HFF-Myc (cell line): ENCODE data around the gene POU3F2.

Experiments used
- DNase-seq: peaks from one replicate; pipeline ENCODE4 v3.0.0-alpha.2; 2011; ENCODE audit warnings: low read depth; ENCODE audit errors: extremely low read depth
- H3K4me3 ChIP-seq: replicated peaks from 2 replicates; pipeline ENCODE4 v1.5.1; 2011; ENCODE audit warnings: low read depth, mild to moderate bottlenecking, control low read depth, low read length
- CTCF ChIP-seq: IDR thresholded peaks from 2 replicates; pipeline ENCODE4 v1.5.1; 2012; ENCODE audit warnings: mild to moderate bottlenecking, low read depth, low read length, control low read depth; ENCODE audit errors: missing control alignments

Gene POU3F2

GRCh38 chr6:98808541-98809210 is 25.7 kb upstream of the POU3F2 start:
- no peak overlapping the region for H3K4me3 ChIP-seq
- DNase-seq, result no peak
- TF ChIP-seq CTCF, result no peak

- DNase-seq, result no peak
- no peak for TF ChIP-seq CTCF
- no peak overlapping the region for H3K4me3 ChIP-seq
These were observed 22.2 kb upstream of the POU3F2 start for GRCh38 chr6:98812220-98812619.

GRCh38 chr6:98816799-98817198 is 17.6 kb upstream of the POU3F2 start:
- DNase-seq, result no peak
- H3K4me3 ChIP-seq, result no peak overlapping the region
- TF ChIP-seq CTCF, result no peak

- no peak for DNase-seq
- TF ChIP-seq CTCF, result no peak
- no peak overlapping the region for H3K4me3 ChIP-seq
These were observed 12.5 kb upstream of the POU3F2 start for GRCh38 chr6:98821756-98822405.

GRCh38 chr6:98823428-98824161 is 10.8 kb upstream of the POU3F2 start:
- no peak for DNase-seq
- no peak for TF ChIP-seq CTCF
- H3K4me3 ChIP-seq, result no peak overlapping the region

GRCh38 chr6:98824162-98824901 is 10.0 kb upstream of the POU3F2 start:
- H3K4me3 ChIP-seq, result no peak overlapping the region
- no peak for DNase-seq
- no peak for TF ChIP-seq CTCF
